Mesenteric fat pad (tissue), 1 donor: Measurements from ENCODE around the gene TBCEL. TPM values are rescaled to one million over a fixed set of nuclear protein-coding genes. Genes with fewer than 3 reads are reported as not detected.
"Not testable (repeated sequence)": the region's sequence is repeated elsewhere in the genome, so short reads cannot be mapped to it uniquely, and the experiment has no call there.

Experiments
- DNase-seq: peaks from one replicate; pipeline ENCODE4 v3.0.0-alpha.2; 2020; ENCODE audit warnings: low spot score
- total RNA-seq: library from RNA; stranded (reverse); fragmentation: NEBNext Ultra II Directional; extraction: Animal tissue kit (Norgen Biotek cat#: 25700); gene quantifications from one replicate; pipeline ENCODE4 v1.2.1, GENCODE V29; 2021
- donor health status: DM: yes; HTN: yes; CAD: no.

Gene TBCEL
- total RNA-seq, 1 donor from 2014 or later = 23.6 TPM

GRCh38 chr11:121024989-121025388 is 1.1 kb downstream of the TBCEL start:
- DNase-seq = no peak

GRCh38 chr11:121029153-121029552 is 5.3 kb downstream of the TBCEL start:
- no peak for DNase-seq

- no peak for DNase-seq
Observed at GRCh38 chr11:121029813-121030445, 6.0 kb downstream of the TBCEL start.

GRCh38 chr11:121031167-121031566 is 7.3 kb downstream of the TBCEL start:
- DNase-seq = no peak

GRCh38 chr11:121031648-121032047 is 7.7 kb downstream of the TBCEL start:
- not testable (repeated sequence) for DNase-seq

GRCh38 chr11:121032546-121032945 is 8.6 kb downstream of the TBCEL start:
- DNase-seq = no peak

GRCh38 chr11:121033635-121034034 is 9.7 kb downstream of the TBCEL start:
- DNase-seq = no peak

GRCh38 chr11:121035169-121035755 is 11.4 kb downstream of the TBCEL start:
- DNase-seq = no peak

- no peak for DNase-seq
Observed at GRCh38 chr11:121035780-121036179, 11.9 kb downstream of the TBCEL start.

GRCh38 chr11:121037016-121037415 is 13.1 kb downstream of the TBCEL start:
- no peak for DNase-seq

GRCh38 chr11:121038648-121039409 is 14.9 kb downstream of the TBCEL start:
- no peak for DNase-seq

- DNase-seq = no peak
Observed at GRCh38 chr11:121039971-121040613, 16.2 kb downstream of the TBCEL start.

- DNase-seq = no peak
Observed at GRCh38 chr11:121040614-121041002, 16.7 kb downstream of the TBCEL start.

- DNase-seq = no peak
Observed at GRCh38 chr11:121041072-121041471, 17.2 kb downstream of the TBCEL start.

GRCh38 chr11:121042296-121042695 is 18.4 kb downstream of the TBCEL start:
- DNase-seq = no peak

GRCh38 chr11:121047926-121048325 is 24.0 kb downstream of the TBCEL start:
- DNase-seq = no peak

- DNase-seq = no peak
Observed at GRCh38 chr11:121048464-121049233, 24.7 kb downstream of the TBCEL start.

GRCh38 chr11:121053244-121053643 is 29.3 kb downstream of the TBCEL start:
- DNase-seq = no peak

- DNase-seq = no peak
Observed at GRCh38 chr11:121054266-121054665, 30.4 kb downstream of the TBCEL start.

GRCh38 chr11:121055076-121055475 is 31.2 kb downstream of the TBCEL start:
- no peak for DNase-seq

- no peak for DNase-seq
Observed at GRCh38 chr11:121057922-121058321, 34.0 kb downstream of the TBCEL start.
